CD8-positive, alpha-beta memory T cell (primary cell): Measurements from ENCODE around the gene ZP3. TPM values are rescaled to one million over a fixed set of nuclear protein-coding genes. Genes with fewer than 3 reads are reported as not detected.
"Not testable (repeated sequence)": the region's sequence is repeated elsewhere in the genome, so short reads cannot be mapped to it uniquely, and the experiment has no call there.

Source experiments
- CTCF ChIA-PET: fragments of 350-600 bp; sonication (Branson Sonifier 250); formaldehyde crosslinking; loops from one replicate; lab custom pipeline; 2021; ENCODE audit warnings: antibody characterized with exemption; lab: Charles Lee
- POLR2A ChIA-PET: fragments of 350-600 bp; sonication (Branson Sonifier 250); formaldehyde crosslinking; loops from one replicate; lab custom pipeline; 2021; ENCODE audit warnings: antibody characterized with exemption; lab: Charles Lee
- DNase-seq, 5 donors: peaks; one replicate each; pipeline versions ENCODE4 v3.0.0 to v3.0.0-alpha.2; 2020 to 2022; ENCODE audit warnings: mixed read lengths in 1 of 5
- H3K27ac ChIP-seq: one replicate; pipeline ENCODE4 v1.7.0; 2013; ENCODE audit warnings: low read depth, mild to moderate bottlenecking, low read length, moderate library complexity
- H3K27me3 ChIP-seq: 2 replicates; pipeline ENCODE4 v1.7.0; 2013; ENCODE audit warnings: low read length, mild to moderate bottlenecking; ENCODE audit not compliant: insufficient read depth, poor library complexity, severe bottlenecking
- H3K36me3 ChIP-seq: 2 replicates; pipeline ENCODE4 v1.7.0; 2013; ENCODE audit warnings: mild to moderate bottlenecking, low read length, moderate library complexity; ENCODE audit not compliant: insufficient read depth
- H3K4me1 ChIP-seq: 2 replicates; pipeline ENCODE4 v1.7.0; 2013; ENCODE audit warnings: mild to moderate bottlenecking, low read length, moderate library complexity; ENCODE audit not compliant: insufficient read depth
- H3K4me3 ChIP-seq: 2 replicates; pipeline ENCODE4 v1.7.0; 2013; ENCODE audit warnings: mild to moderate bottlenecking, low read length
- H3K9me3 ChIP-seq: 2 replicates; pipeline ENCODE4 v1.7.0; 2013; ENCODE audit warnings: mild to moderate bottlenecking, low read length
- H3K27ac Mint-ChIP-seq, 8 donors: one replicate each; pipeline ENCODE4 v1.8.0; 2020 to 2021; ENCODE audit warnings: mixed read lengths in 8 of 8, mild to moderate bottlenecking in 6 of 8, inconsistent platforms in 3 of 8, moderate library complexity in 3 of 8
- H3K27me3 Mint-ChIP-seq, 2 donors: one replicate each; pipeline ENCODE4 v1.8.0; 2020 to 2021; ENCODE audit warnings: mixed read lengths in 2 of 2, mild to moderate bottlenecking in 1 of 2, moderate library complexity in 1 of 2
- H3K36me3 Mint-ChIP-seq, 3 donors: one replicate each; pipeline ENCODE4 v1.8.0; 2020 to 2021; ENCODE audit warnings: mixed read lengths in 3 of 3, inconsistent platforms in 1 of 3, mild to moderate bottlenecking in 1 of 3
- H3K4me1 Mint-ChIP-seq, 3 donors: one replicate each; pipeline ENCODE4 v1.8.0; 2020 to 2021; ENCODE audit warnings: mixed read lengths in 3 of 3, inconsistent platforms in 1 of 3, mild to moderate bottlenecking in 1 of 3
- H3K4me3 Mint-ChIP-seq, 7 donors: one replicate each; pipeline ENCODE4 v1.8.0; 2020 to 2021; ENCODE audit warnings: mixed read lengths in 7 of 7, mild to moderate bottlenecking in 6 of 7, moderate library complexity in 4 of 7, inconsistent platforms in 2 of 7
- H3K9me3 Mint-ChIP-seq, 5 donors: one replicate each; pipeline ENCODE4 v1.8.0; 2020 to 2022; ENCODE audit warnings: mixed read lengths in 5 of 5, mild to moderate bottlenecking in 3 of 5, moderate library complexity in 2 of 5, inconsistent platforms in 1 of 5
- polyA plus RNA-seq: library from polyadenylated mRNA; unstranded; fragments of 300-500 nt; fragmentation: Illumina TruSeq; gene quantifications from one replicate; pipeline ENCODE4 v1.2.3, GENCODE V29; 2021
- total RNA-seq, 2 experiments: library from RNA; stranded (reverse); gene quantifications; one replicate each; pipeline ENCODE4 v1.2.3, GENCODE V29; 2021

Gene ZP3
- total and polyA plus RNA-seq, 3 experiments from 2014 or later: 1.6 to 2.2 (median 1.6) TPM

- Mint-ChIP-seq H3K9me3 (no peaks in the 10 kb centered on the region), H3K36me3 (peaks cover 0 to 3% (median 0%) of the 10 kb centered on the region in 3 donors), H3K27me3 (peaks cover 0 to 2% of the 10 kb centered on the region in 2 donors), H3K27ac (peak overlapping the region in 2 of 8 donors; percentile 39 to 47), H3K4me1 (peaks cover 10 to 31% (median 22%) of the 10 kb centered on the region in 3 donors), H3K4me3 (peak overlapping the region; percentile 68 to 77 (median 71))
- no peak for DNase-seq
- Histone ChIP-seq H3K27me3 (no peaks in the 10 kb centered on the region), H3K27ac (peak overlapping the region; percentile 32), H3K4me3 (peak overlapping the region; percentile 59), H3K36me3 (no peaks in the 10 kb centered on the region), H3K4me1 (peaks cover 21% of the 10 kb centered on the region), H3K9me3 (no peaks in the 10 kb centered on the region)
- POLR2A ChIA-PET: no interaction called here
- CTCF ChIA-PET: no interaction called here
These were observed 27.9 kb upstream of the ZP3 start for GRCh38 chr7:76396864-76397263.

DNA sequence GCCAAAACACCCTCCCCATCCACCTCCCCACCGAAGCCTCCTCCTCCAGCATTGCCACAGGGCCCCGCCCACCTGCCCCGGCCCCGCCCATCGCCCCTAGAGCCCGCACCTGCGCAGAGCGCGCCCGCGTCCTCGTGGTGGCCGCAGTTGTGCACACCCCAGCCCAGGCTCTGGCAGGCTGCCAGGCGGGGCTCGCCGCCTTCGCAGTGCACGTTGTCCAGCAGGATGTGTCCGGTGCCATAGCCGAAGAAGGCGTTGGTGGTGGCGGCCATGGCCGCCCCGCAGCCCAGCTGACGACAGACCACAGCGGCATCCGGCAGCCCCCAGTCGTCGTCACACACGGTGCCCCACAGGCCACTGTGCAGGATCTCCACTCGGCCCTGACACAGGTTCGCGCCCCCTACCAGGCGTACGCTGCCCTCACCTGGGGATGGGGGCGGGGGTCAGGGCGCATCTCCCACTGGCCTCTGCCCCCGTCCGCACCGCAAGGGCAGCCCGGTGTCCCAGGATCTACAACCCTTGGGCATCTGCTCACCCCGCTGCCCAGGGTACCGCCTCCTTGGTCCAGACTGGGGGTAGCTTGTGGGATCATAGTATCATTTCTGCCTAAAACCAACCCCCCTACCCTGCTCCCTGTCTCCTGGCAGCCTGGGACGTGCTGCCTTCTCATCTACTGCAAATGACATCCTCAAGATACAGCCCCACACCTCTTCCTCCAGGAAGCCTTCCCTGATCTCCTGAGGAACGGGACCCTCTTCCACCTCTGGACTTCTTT is 27.2 kb upstream of the ZP3 start:
- H3K4me3 Mint-ChIP-seq: peak overlapping the region; percentile 71 to 83 (median 75)
- ChIA-PET POLR2A (interaction anchor here (0.6 kb wide), 1 partner anchor 1252 kb away, joined by 3 read pairs; no protein-coding TSS in a partner anchor), CTCF (no interaction called here)
- peaks cover 0 to 2% of the 10 kb centered on the region in 2 donors for H3K27me3 Mint-ChIP-seq
- peaks cover 10 to 29% (median 19%) of the 10 kb centered on the region in 3 donors for H3K4me1 Mint-ChIP-seq
- Histone ChIP-seq H3K36me3 (no peaks in the 10 kb centered on the region), H3K4me3 (peak overlapping the region; percentile 59), H3K9me3 (no peaks in the 10 kb centered on the region), H3K27me3 (no peaks in the 10 kb centered on the region), H3K4me1 (peaks cover 18% of the 10 kb centered on the region), H3K27ac (peak overlapping the region; percentile 48)
- peaks cover 0 to 3% (median 0%) of the 10 kb centered on the region in 3 donors for H3K36me3 Mint-ChIP-seq
- peak; percentile 65 to 86 (median 74) for DNase-seq
- H3K9me3 Mint-ChIP-seq: no peaks in the 10 kb centered on the region
- peak overlapping the region; percentile 4 to 74 (median 43) for H3K27ac Mint-ChIP-seq

- Mint-ChIP-seq H3K4me1 (peaks cover 4 to 20% (median 15%) of the 10 kb centered on the region in 3 donors), H3K9me3 (no peaks in the 10 kb centered on the region), H3K27me3 (no peaks in the 10 kb centered on the region), H3K27ac (no peak overlapping the region), H3K36me3 (peaks cover 0 to 2% (median 0%) of the 10 kb centered on the region in 3 donors), H3K4me3 (no peak overlapping the region)
- POLR2A ChIA-PET: no interaction called here
- Histone ChIP-seq H3K27me3 (no peaks in the 10 kb centered on the region), H3K4me3 (no peak overlapping the region), H3K36me3 (no peaks in the 10 kb centered on the region), H3K4me1 (peaks cover 8% of the 10 kb centered on the region), H3K9me3 (no peaks in the 10 kb centered on the region), H3K27ac (no peak overlapping the region)
- no peak for DNase-seq
- CTCF ChIA-PET: no interaction called here
These were observed 24.5 kb upstream of the ZP3 start for GRCh38 chr7:76400248-76400647.

DNA sequence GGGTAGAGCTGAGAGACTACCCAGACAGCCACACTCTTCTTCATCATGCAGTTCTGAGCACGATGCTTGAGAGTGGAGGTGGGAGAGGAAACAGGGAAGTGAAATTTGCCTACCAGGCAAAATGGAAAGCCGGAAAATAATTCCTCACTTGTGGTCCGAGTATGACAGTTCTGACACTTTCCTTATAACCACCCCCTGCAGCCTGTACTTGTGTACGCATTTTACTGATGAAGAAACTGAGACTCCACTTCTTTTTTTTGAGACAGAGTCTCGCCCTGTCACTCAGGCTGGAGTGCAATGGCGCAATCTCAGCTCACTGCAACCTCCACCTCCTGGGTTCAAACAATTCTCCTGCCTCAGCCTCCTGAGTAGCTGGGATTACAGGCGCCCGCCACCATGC is 21.7 kb upstream of the ZP3 start:
- H3K4me1 Mint-ChIP-seq, DNase-seq, H3K9me3 Mint-ChIP-seq, H3K36me3 Mint-ChIP-seq, CTCF ChIA-PET, H3K36me3 ChIP-seq, POLR2A ChIA-PET, H3K27ac Mint-ChIP-seq, H3K4me3 Mint-ChIP-seq, H3K27ac ChIP-seq, H3K4me3 ChIP-seq, H3K27me3 Mint-ChIP-seq, H3K4me1 ChIP-seq, H3K9me3 ChIP-seq, H3K27me3 ChIP-seq: not testable (repeated sequence)

- no peak overlapping the region for H3K4me3 Mint-ChIP-seq
- Histone ChIP-seq H3K4me1 (no peaks in the 10 kb centered on the region), H3K4me3 (no peak overlapping the region), H3K9me3 (no peaks in the 10 kb centered on the region), H3K27ac (no peak overlapping the region), H3K36me3 (no peaks in the 10 kb centered on the region), H3K27me3 (no peaks in the 10 kb centered on the region)
- DNase-seq: no peak
- H3K9me3 Mint-ChIP-seq: no peaks in the 10 kb centered on the region
- no peaks in the 10 kb centered on the region for H3K4me1 Mint-ChIP-seq
- peaks cover 0 to 2% (median 0%) of the 10 kb centered on the region in 3 donors for H3K36me3 Mint-ChIP-seq
- H3K27me3 Mint-ChIP-seq: no peaks in the 10 kb centered on the region
- ChIA-PET CTCF (no interaction called here), POLR2A (no interaction called here)
- no peak overlapping the region for H3K27ac Mint-ChIP-seq
These were observed 20.8 kb upstream of the ZP3 start for GRCh38 chr7:76403780-76404494.

DNA sequence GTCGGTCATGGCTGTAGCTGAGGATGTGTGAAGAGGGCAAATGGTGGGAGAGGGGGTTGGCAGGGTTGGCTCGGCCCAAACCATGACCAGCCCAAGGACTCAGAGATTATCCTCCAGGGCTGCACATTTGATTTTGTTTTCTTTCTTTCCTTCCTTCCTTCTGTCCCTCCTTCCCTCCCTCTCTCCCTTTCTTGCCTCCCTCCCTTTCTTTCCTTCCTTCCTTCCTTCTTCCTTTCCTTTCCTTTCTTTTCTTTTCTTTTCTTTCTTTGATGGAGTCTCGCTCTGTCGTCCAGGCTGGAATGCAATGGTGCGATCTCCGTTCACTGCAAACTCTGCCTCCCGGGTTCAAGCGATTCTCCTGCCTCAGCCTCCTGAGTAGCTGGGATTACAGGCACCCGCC is 19.0 kb upstream of the ZP3 start:
- CTCF ChIA-PET: interaction anchor here (1.0 kb wide), 1 partner anchor 842 kb away, joined by 5 read pairs; no protein-coding TSS in a partner anchor
- Histone ChIP-seq H3K9me3 (no peaks in the 10 kb centered on the region), H3K4me3 (no peak overlapping the region), H3K27ac (no peak overlapping the region), H3K4me1 (no peaks in the 10 kb centered on the region), H3K36me3 (no peaks in the 10 kb centered on the region), H3K27me3 (no peaks in the 10 kb centered on the region)
- Mint-ChIP-seq H3K4me3 (no peak overlapping the region), H3K4me1 (no peaks in the 10 kb centered on the region), H3K36me3 (peaks cover 0 to 2% (median 0%) of the 10 kb centered on the region in 3 donors), H3K9me3 (no peaks in the 10 kb centered on the region), H3K27me3 (no peaks in the 10 kb centered on the region), H3K27ac (no peak overlapping the region)
- POLR2A ChIA-PET: no interaction called here
- DNase-seq: no peak

- Mint-ChIP-seq H3K4me3 (no peak overlapping the region), H3K27me3 (peaks cover 0 to 2% of the 10 kb centered on the region in 2 donors), H3K4me1 (no peaks in the 10 kb centered on the region), H3K9me3 (no peaks in the 10 kb centered on the region), H3K36me3 (peaks cover 0 to 2% (median 0%) of the 10 kb centered on the region in 3 donors), H3K27ac (peak overlapping the region in 1 of 8 donors; percentile 62)
- Histone ChIP-seq H3K9me3 (no peaks in the 10 kb centered on the region), H3K4me1 (no peaks in the 10 kb centered on the region), H3K27me3 (no peaks in the 10 kb centered on the region), H3K27ac (no peak overlapping the region), H3K4me3 (no peak overlapping the region), H3K36me3 (no peaks in the 10 kb centered on the region)
- no peak for DNase-seq
- CTCF ChIA-PET: no interaction called here
- POLR2A ChIA-PET: no interaction called here
These were observed 17.0 kb upstream of the ZP3 start for GRCh38 chr7:76407718-76408117.

GRCh38 chr7:76408121-76408560 is 16.6 kb upstream of the ZP3 start:
- Histone ChIP-seq H3K9me3 (no peaks in the 10 kb centered on the region), H3K4me3 (no peak overlapping the region), H3K27me3 (no peaks in the 10 kb centered on the region), H3K4me1 (no peaks in the 10 kb centered on the region), H3K27ac (no peak overlapping the region), H3K36me3 (no peaks in the 10 kb centered on the region)
- Mint-ChIP-seq H3K4me3 (no peak overlapping the region), H3K27me3 (peaks cover 0 to 2% of the 10 kb centered on the region in 2 donors), H3K27ac (no peak overlapping the region), H3K36me3 (peaks cover 0 to 2% (median 0%) of the 10 kb centered on the region in 3 donors), H3K4me1 (no peaks in the 10 kb centered on the region), H3K9me3 (no peaks in the 10 kb centered on the region)
- ChIA-PET CTCF (no interaction called here), POLR2A (no interaction called here)
- DNase-seq: no peak
